Neural cell (in vitro differentiated cells): ENCODE data around the gene LRRC10B. TPM values are rescaled to one million over a fixed set of nuclear protein-coding genes. Genes with fewer than 3 reads are reported as not detected.

Source experiments
- H2AFZ ChIP-seq: fragments of 200-600, 300-800 bp; sonication (generic), shearing (Covaris generic); 2 replicates; pipeline ENCODE4 v1.6.0; 2014; ENCODE audit warnings: low read depth, mild to moderate bottlenecking, antibody characterized with exemption, low read length, moderate library complexity
- H3F3A ChIP-seq: fragments of 200-600 bp; shearing (Covaris generic); 2 replicates; pipeline ENCODE4 v1.6.1; 2016; ENCODE audit warnings: mild to moderate bottlenecking, moderate library complexity, mixed read lengths, antibody characterized with exemption, low read length; ENCODE audit not compliant: insufficient read depth, poor library complexity, severe bottlenecking
- H3K27ac ChIP-seq: fragments of 200-600, 300-800 bp; sonication (generic), shearing (Covaris generic); 2 replicates; pipeline ENCODE4 v1.5.1; 2014; ENCODE audit warnings: mild to moderate bottlenecking, low read length, moderate library complexity
- H3K27me3 ChIP-seq: fragments of 300-800, 200-600 bp; sonication (generic), shearing (Covaris generic); 2 replicates; pipeline ENCODE4 v1.6.0; 2014; ENCODE audit warnings: mild to moderate bottlenecking, low read depth, low read length, moderate library complexity; ENCODE audit not compliant: insufficient read depth
- H3K36me3 ChIP-seq: fragments of 300-800, 200-600 bp; sonication (generic), shearing (Covaris generic); 2 replicates; pipeline ENCODE4 v1.5.1; 2014; ENCODE audit warnings: mild to moderate bottlenecking, antibody characterized with exemption, low read length, moderate library complexity; ENCODE audit not compliant: insufficient read depth
- H3K4me2 ChIP-seq: fragments of 300-800, 200-600 bp; sonication (generic), shearing (Covaris generic); 2 replicates; pipeline ENCODE4 v1.6.0; 2014; ENCODE audit warnings: mild to moderate bottlenecking, low read length
- H3K4me3 ChIP-seq: fragments of 300-800, 200-600 bp; sonication (generic), shearing (Covaris generic); 2 replicates; pipeline ENCODE4 v1.5.1; 2014; ENCODE audit warnings: mild to moderate bottlenecking, low read length, moderate library complexity
- H3K79me2 ChIP-seq: fragments of 200-600 bp; shearing (Covaris generic); replicated peaks from 2 replicates; pipeline ENCODE4 v1.6.0; 2014; ENCODE audit warnings: mild to moderate bottlenecking, low read length, moderate library complexity; ENCODE audit not compliant: insufficient read depth
- H3K9ac ChIP-seq: fragments of 300-800, 200-600 bp; sonication (generic), shearing (Covaris generic); 2 replicates; pipeline ENCODE4 v1.6.1; 2016; ENCODE audit warnings: mild to moderate bottlenecking, low read length, mixed read lengths
- H3K9me2 ChIP-seq: fragments of 200-600 bp; shearing (Covaris generic); 2 replicates; pipeline ENCODE4 v1.6.1; 2016; ENCODE audit warnings: mild to moderate bottlenecking, low read length, mixed read lengths; ENCODE audit not compliant: insufficient read depth
- H3K9me3 ChIP-seq: fragments of 200-600, 300-800 bp; sonication (generic), shearing (Covaris generic); 2 replicates; pipeline ENCODE4 v1.6.1; 2016; ENCODE audit warnings: mild to moderate bottlenecking, mixed run types, low read length, moderate library complexity, mixed read lengths
- H4K20me1 ChIP-seq: fragments of 200-600 bp; shearing (Covaris generic); 2 replicates; pipeline ENCODE4 v1.6.1; 2016; ENCODE audit warnings: mild to moderate bottlenecking, mixed run types; ENCODE audit not compliant: insufficient read depth
- EP300 ChIP-seq: fragments of 450-650 bp; conservative IDR thresholded peaks from 2 replicates; pipeline ENCODE4 v1.6.1; 2014; ENCODE audit warnings: antibody characterized with exemption, mild to moderate bottlenecking, moderate library complexity; ENCODE audit not compliant: poor library complexity, severe bottlenecking
- EZH2 ChIP-seq: fragments of 200-600, 300-800 bp; shearing (Covaris generic), sonication (generic); IDR thresholded peaks from 2 replicates; pipeline ENCODE4 v1.6.1; 2014; ENCODE audit warnings: antibody characterized with exemption, low read length, borderline replicate concordance, mild to moderate bottlenecking; ENCODE audit not compliant: insufficient read depth, poor library complexity, severe bottlenecking
- MXI1 ChIP-seq: fragments of 450-650 bp; conservative IDR thresholded peaks from 2 replicates; pipeline ENCODE4 v1.6.1; 2014; ENCODE audit warnings: antibody characterized with exemption, mild to moderate bottlenecking; ENCODE audit not compliant: poor library complexity, severe bottlenecking
- POLR2AphosphoS5 ChIP-seq: IDR thresholded peaks from 2 replicates; pipeline ENCODE4 v1.6.1; 2012
- RAD21 ChIP-seq: fragments of 450-650 bp; conservative IDR thresholded peaks from 2 replicates; pipeline ENCODE4 v1.6.1; 2014; ENCODE audit warnings: antibody characterized with exemption, mild to moderate bottlenecking, moderate library complexity
- SMC3 ChIP-seq: fragments of 450-650 bp; conservative IDR thresholded peaks from 2 replicates; pipeline ENCODE4 v1.6.1; 2014; ENCODE audit warnings: antibody characterized with exemption, mild to moderate bottlenecking, moderate library complexity; ENCODE audit not compliant: poor library complexity
- TAF1 ChIP-seq: IDR thresholded peaks from 2 replicates; pipeline ENCODE4 v1.6.1; 2012; ENCODE audit warnings: low read depth
- polyA plus RNA-seq: library from polyadenylated mRNA; depleted of rRNA; stranded (reverse); fragments of >200 nt; gene quantifications from 2 replicates; pipeline ENCODE4 v1.2.3, GENCODE V29; 2014
- TF ChIP-seq, protein P1 (sequence below): IDR thresholded peaks from 2 replicates; pipeline ENCODE4 v1.6.1; 2012; ENCODE audit warnings: borderline replicate concordance
- TF ChIP-seq, protein P2 (sequence below): fragments of 450-650 bp; IDR thresholded peaks from 2 replicates; pipeline ENCODE4 v1.5.1; 2014; ENCODE audit warnings: antibody characterized with exemption, mild to moderate bottlenecking, moderate library complexity; ENCODE audit not compliant: poor library complexity, severe bottlenecking

The LRRC10B gene
- polyA plus RNA-seq, 1 donor from 2014 or later, result 12.4 TPM

DNA sequence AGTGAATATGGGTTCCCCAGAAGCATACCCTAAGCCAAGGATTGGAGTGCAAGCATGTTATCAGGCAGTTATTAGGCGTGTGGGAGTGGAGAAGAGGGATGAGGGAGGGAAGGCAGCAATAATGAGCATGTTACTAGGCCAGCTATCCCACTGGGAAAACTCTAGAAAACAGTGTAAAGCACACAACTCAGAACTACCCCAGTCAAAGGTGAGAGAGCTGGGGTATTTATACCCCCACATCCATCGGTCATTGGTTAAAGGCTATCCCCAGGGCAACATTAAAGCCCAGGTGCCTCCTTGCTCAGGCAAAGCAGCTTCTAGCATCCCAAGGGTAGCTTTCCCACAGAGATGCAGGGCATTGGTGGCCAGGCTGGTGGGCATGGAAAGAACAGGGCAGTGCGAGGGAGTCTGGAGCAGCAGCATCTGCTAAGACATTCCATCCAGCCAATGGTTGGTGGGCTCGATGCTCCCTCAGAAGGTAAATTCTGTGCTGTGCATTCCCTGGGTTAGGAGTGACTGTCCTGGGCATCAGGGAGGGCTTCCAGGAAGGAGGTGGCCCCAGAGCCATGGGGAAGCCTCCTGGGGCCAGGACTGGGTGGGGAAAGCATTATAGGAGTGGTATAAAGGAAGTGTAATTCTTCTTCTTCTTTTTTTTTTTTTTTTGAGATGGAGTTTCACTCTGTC, 21.1 kb upstream of the LRRC10B start:
- no peaks in the 10 kb centered on the region for H3K9me2 ChIP-seq
- no peak overlapping the region for H3K4me2 ChIP-seq
- H3K4me3 ChIP-seq, result no peak overlapping the region
- no peak overlapping the region for H2AFZ ChIP-seq
- no peaks in the 10 kb centered on the region for H4K20me1 ChIP-seq
- no peaks in the 10 kb centered on the region for H3F3A ChIP-seq
- H3K27ac ChIP-seq, result no peak overlapping the region
- H3K9me3 ChIP-seq, result no peaks in the 10 kb centered on the region
- H3K79me2 ChIP-seq, result no peaks in the 10 kb centered on the region
- TF ChIP-seq, protein P1, sequence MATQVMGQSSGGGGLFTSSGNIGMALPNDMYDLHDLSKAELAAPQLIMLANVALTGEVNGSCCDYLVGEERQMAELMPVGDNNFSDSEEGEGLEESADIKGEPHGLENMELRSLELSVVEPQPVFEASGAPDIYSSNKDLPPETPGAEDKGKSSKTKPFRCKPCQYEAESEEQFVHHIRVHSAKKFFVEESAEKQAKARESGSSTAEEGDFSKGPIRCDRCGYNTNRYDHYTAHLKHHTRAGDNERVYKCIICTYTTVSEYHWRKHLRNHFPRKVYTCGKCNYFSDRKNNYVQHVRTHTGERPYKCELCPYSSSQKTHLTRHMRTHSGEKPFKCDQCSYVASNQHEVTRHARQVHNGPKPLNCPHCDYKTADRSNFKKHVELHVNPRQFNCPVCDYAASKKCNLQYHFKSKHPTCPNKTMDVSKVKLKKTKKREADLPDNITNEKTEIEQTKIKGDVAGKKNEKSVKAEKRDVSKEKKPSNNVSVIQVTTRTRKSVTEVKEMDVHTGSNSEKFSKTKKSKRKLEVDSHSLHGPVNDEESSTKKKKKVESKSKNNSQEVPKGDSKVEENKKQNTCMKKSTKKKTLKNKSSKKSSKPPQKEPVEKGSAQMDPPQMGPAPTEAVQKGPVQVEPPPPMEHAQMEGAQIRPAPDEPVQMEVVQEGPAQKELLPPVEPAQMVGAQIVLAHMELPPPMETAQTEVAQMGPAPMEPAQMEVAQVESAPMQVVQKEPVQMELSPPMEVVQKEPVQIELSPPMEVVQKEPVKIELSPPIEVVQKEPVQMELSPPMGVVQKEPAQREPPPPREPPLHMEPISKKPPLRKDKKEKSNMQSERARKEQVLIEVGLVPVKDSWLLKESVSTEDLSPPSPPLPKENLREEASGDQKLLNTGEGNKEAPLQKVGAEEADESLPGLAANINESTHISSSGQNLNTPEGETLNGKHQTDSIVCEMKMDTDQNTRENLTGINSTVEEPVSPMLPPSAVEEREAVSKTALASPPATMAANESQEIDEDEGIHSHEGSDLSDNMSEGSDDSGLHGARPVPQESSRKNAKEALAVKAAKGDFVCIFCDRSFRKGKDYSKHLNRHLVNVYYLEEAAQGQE, result no peak
- TF ChIP-seq, protein P2, sequence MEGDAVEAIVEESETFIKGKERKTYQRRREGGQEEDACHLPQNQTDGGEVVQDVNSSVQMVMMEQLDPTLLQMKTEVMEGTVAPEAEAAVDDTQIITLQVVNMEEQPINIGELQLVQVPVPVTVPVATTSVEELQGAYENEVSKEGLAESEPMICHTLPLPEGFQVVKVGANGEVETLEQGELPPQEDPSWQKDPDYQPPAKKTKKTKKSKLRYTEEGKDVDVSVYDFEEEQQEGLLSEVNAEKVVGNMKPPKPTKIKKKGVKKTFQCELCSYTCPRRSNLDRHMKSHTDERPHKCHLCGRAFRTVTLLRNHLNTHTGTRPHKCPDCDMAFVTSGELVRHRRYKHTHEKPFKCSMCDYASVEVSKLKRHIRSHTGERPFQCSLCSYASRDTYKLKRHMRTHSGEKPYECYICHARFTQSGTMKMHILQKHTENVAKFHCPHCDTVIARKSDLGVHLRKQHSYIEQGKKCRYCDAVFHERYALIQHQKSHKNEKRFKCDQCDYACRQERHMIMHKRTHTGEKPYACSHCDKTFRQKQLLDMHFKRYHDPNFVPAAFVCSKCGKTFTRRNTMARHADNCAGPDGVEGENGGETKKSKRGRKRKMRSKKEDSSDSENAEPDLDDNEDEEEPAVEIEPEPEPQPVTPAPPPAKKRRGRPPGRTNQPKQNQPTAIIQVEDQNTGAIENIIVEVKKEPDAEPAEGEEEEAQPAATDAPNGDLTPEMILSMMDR, result no peak
- TF ChIP-seq POLR2AphosphoS5 (no peak), TAF1 (no peak), SMC3 (no peak), EP300 (no peak), MXI1 (no peak), RAD21 (no peak), EZH2 (no peak)
- H3K9ac ChIP-seq, result no peak overlapping the region
- no peaks in the 10 kb centered on the region for H3K27me3 ChIP-seq
- H3K36me3 ChIP-seq, result no peaks in the 10 kb centered on the region

DNA sequence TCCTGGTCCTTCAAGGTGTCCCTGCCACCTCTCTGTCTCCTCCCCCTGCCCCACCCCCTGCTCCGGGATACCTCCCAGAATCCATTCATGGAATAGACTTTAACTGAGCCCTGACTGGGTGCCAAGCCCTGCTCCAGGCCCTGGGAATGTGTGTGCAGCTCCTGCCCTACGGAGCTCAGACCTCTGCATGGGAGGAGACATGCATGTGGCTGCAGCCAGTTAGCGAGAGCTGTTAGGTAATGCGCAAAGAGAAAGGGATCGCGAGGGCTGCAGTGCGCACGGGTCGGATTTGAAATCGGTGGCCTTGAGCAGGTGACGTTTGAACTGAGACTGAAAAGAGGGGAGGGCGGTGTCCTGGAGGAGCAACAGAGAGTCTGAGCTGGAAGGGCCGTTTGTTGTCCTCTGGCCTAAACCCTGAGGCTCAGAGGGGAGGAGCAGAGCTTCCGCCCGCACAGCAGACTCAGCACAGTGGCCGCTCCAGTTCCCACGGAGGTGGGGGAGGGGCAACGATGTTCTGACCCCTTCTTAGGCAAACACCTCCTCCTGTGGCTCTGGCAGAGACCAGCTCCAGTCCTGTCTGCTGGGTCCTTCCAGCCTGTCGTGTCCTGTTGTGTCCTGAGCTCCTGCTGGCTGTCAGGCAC, 19.8 kb upstream of the LRRC10B start:
- H4K20me1 ChIP-seq, result no peaks in the 10 kb centered on the region
- TF ChIP-seq SMC3 (no peak), POLR2AphosphoS5 (peak; percentile 10), EZH2 (no peak)
- TF ChIP-seq, protein P2, result no peak
- no peaks in the 10 kb centered on the region for H3K27me3 ChIP-seq
- no peaks in the 10 kb centered on the region for H3K9me2 ChIP-seq
- H2AFZ ChIP-seq, result no peak overlapping the region
- no peak overlapping the region for H3K9ac ChIP-seq
- H3K4me3 ChIP-seq, result no peak overlapping the region
- no peaks in the 10 kb centered on the region for H3K36me3 ChIP-seq
- H3K27ac ChIP-seq, result no peak overlapping the region
- H3K9me3 ChIP-seq, result no peaks in the 10 kb centered on the region
- no peaks in the 10 kb centered on the region for H3K79me2 ChIP-seq
- no peaks in the 10 kb centered on the region for H3F3A ChIP-seq
- no peak overlapping the region for H3K4me2 ChIP-seq
